HG02588 (cell line): ENCODE measurements around the gene BAHD1.

Experiments
- ATAC-seq: cut with Tn5 transposase; IDR thresholded peaks from one replicate; pipeline ENCODE4 v1.9.1; 2021; ENCODE audit warnings: mild to moderate bottlenecking, moderate library complexity; ENCODE audit not compliant: unreplicated experiment

BAHD1 gene

GRCh38 chr15:40464595-40465185 lies 23.9 kb downstream of the BAHD1 start:
- no peak for ATAC-seq

- no peak for ATAC-seq
These were observed 25.2 kb downstream of the BAHD1 start for GRCh38 chr15:40465939-40466338.

- ATAC-seq, result no peak
These were observed 25.9 kb downstream of the BAHD1 start for GRCh38 chr15:40466426-40467260.

GRCh38 chr15:40467261-40467615 lies 26.5 kb downstream of the BAHD1 start:
- no peak for ATAC-seq

GRCh38 chr15:40468898-40469331 lies 28.2 kb downstream of the BAHD1 start:
- ATAC-seq, result no peak

- ATAC-seq, result no peak
These were observed 29.1 kb downstream of the BAHD1 start for GRCh38 chr15:40469776-40470390.

- ATAC-seq, result peak; percentile 69
These were observed 29.8 kb downstream of the BAHD1 start, which contains the start of gene CHST14 for GRCh38 chr15:40470423-40471104. Gene CHST14 (plus strand): TSS chr15:40470984. CDS start chr15:40471214, 230 bp downstream.

GRCh38 chr15:40471105-40471807 lies 30.5 kb downstream of the BAHD1 start:
- peak; percentile 26 for ATAC-seq

- ATAC-seq, result peak; percentile 4
These were observed 31.0 kb downstream of the BAHD1 start for GRCh38 chr15:40471808-40472150.

- ATAC-seq, result no peak
These were observed 31.5 kb downstream of the BAHD1 start for GRCh38 chr15:40472171-40472727.

- no peak for ATAC-seq
These were observed 33.8 kb downstream of the BAHD1 start for GRCh38 chr15:40474581-40474980.

GRCh38 chr15:40477642-40478327 lies 37.0 kb downstream of the BAHD1 start:
- ATAC-seq, result no peak

GRCh38 chr15:40479024-40479423 lies 38.3 kb downstream of the BAHD1 start:
- ATAC-seq, result no peak

GRCh38 chr15:40481341-40482074 lies 40.8 kb downstream of the BAHD1 start:
- no peak for ATAC-seq

- ATAC-seq, result no peak
These were observed 43.2 kb downstream of the BAHD1 start for GRCh38 chr15:40483919-40484318.

GRCh38 chr15:40486066-40486770 lies 45.5 kb downstream of the BAHD1 start:
- no peak for ATAC-seq

GRCh38 chr15:40487816-40488682 lies 47.3 kb downstream of the BAHD1 start:
- ATAC-seq, result no peak
